HuH-7.5 (cell line): ENCODE measurements around the gene TUBGCP6.
A peak's percentile ranks its signal among the peaks of the same experiment; 100 is the strongest.

Experiments used
- DNase-seq: peaks from one replicate; pipeline ENCODE4 v3.0.0; 2011; ENCODE audit warnings: low spot score

Gene TUBGCP6

DNA sequence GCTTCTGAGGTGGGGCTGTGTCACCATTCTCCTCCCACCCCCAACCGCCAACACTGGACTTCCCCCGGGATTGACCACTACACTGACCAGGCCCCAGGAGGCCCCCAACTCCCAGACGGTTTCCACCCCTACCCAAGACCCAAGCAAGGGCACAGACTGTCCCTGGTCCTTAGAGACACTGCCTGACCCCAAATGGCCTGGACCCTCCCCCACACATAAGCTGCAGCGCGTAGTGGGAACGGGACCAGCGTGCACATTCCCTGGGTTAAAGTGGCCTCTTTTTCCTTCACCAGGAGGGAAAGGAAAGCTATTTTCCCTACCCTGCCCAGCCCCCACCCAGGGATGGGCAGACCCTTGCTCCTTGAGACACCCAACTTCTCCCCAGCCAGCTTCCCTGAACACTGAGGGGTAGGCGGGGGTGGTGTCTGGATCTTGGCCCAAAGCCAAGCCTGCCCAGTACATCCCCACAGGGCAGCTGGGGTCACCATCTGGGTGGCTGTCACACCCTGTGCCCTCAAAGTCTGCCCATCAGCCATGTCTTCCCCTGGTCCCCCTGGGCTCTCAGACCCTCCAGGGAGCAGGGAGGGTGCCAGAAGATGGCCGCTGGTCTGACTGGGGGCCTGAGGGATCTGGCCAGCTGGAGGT is 18.3 kb upstream of the TUBGCP6 start:
- no peak for DNase-seq

DNA sequence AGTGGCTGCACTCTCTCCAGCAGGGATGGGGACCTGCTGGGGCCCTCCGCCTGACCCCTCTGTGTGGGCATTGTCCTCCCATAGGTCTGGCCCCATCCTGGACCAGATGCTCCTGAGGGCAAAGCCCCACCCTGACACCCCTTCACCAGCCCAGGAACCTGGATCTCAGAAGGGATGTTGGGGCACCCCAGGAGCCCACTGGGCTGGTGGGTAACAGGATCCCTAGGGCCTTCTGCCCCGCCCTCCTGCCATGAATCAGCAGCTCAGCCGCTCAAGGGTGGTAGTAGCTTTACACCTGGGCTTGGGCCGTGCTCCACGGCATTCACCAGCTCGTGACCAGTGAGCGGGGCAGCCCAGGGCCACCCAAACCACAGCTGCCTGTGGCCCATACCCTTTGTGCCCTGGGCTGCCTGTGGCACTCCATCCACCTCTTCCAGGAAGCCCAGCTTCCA is 17.7 kb upstream of the TUBGCP6 start:
- peak; percentile 67 for DNase-seq

DNA sequence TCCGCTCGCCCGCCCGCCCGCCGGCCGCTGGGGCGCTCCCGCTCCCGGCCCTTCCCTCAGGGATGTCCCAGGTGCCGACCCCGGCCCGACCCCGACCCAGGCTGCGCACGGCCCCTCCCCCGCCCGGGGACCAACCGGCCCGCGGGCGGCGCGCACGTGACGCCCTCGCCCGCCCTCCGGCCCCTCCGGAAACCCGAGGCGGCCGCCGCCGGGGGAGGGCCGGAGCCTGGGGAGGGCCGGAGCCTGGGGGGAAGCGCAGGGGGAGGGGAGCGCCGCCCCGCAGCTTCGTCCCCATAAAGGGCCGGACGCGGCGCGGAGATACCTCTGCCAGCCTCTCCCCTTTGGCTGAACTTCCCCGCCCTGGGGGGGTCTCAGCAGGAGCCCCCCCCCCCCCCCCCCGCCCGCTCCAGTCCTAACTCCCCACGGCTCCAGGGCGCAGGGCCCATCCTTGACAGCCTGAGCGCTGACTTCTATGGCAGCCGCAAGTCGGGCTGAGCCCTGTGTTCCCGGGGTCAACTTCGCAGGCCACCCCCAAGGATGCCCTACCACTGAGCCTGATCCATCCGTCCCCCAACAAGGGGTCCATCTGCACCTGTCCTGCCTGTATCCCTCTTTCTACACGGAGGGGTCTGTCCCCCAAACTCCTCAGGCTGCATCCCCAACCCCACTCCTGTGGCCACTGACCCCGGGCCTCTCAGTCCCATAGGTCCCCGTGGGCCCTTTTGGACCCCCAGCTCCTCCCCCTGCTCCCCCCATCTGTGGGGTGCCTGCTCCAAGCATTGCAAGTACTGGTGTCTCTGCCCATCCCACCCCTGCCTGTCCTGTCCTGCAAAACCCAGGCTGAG is 17.0 kb upstream of the TUBGCP6 start, which contains the start of gene MAPK12:
MAPK12 (minus strand) TSS at position 69 of the 845 bp plus-strand sequence. CDS start 174 bp downstream, outside the sequence.
- DNase-seq, result peak; percentile 96

DNA sequence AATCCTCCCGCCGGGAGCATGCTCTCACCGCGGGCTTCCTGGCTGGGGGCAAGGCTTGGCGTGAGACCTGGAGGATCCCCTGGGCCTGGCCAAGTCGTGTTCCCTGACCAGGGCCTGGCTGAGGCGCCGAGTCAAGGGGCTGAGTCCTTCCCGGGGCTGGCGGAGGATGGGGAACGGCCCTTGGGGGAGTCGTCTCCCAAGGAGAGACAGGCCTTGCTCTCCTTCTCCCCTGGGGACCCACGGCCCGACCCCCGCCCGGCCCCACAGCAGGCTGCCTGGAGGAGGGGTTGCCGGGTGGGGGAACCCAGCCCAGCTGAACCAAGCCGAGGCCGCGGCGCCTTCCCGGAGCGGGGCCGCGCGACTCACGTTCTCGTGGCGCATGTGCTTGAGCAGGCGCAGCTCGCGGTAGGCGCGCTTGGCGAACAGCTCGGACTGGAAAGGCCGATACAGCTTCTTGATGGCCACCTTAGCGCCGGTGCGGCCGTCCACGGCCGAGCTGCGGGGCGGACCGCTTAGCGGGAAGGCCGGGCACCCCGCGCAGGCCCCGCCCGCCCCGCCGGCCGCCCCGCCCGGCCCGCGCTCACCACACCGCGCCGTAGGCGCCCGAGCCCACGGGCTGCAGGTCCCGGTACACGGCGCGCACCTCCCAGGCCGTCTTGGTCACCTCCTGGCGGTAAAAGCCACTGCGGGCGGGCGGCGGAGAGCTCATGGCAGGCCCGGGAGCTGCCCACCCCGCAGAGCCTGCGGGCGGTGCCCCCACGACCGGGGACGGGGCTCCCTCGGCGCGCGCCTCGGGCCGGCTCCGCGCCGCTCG is 16.2 kb upstream of the TUBGCP6 start:
- DNase-seq, result peak; percentile 83

DNA sequence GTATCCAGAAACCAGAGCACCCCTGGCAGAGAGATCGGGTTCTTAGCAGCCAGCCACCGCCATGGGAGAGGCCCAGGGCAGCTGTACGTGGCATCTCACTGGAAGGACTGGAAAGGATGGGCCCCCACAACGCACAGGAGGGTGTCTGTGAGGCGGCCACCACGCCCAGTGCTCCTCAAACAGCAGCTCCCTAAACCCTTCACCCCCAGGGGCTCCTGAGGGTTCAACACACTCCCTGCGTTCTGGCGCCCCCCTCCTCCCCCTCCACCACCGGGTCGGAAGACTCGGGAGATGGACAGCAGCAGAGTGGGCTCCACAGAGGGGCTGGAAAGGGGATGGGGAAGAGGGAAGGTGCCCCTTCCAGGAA is 15.6 kb upstream of the TUBGCP6 start:
- DNase-seq, result no peak

DNA sequence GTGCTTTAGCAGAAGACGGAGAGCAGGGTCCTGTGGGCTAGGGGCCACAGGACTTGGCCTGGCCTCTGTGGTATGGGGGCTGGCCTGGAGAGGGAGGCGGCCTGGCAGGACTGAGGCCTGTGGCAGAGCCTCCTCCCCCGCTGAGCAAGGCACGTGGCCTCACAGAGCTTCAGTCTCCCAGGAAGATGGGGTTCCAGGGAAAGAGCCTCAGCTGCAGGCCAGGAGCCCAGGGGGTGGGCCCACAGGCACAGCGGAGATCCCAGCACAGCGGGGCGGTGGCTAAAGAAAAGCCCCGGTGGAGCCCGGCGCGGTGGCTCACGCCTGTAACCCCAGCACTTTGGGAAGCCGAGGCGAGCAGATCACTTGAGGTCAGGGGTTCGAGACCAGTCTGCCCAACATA is 14.5 kb upstream of the TUBGCP6 start:
- DNase-seq, result no peak

DNA sequence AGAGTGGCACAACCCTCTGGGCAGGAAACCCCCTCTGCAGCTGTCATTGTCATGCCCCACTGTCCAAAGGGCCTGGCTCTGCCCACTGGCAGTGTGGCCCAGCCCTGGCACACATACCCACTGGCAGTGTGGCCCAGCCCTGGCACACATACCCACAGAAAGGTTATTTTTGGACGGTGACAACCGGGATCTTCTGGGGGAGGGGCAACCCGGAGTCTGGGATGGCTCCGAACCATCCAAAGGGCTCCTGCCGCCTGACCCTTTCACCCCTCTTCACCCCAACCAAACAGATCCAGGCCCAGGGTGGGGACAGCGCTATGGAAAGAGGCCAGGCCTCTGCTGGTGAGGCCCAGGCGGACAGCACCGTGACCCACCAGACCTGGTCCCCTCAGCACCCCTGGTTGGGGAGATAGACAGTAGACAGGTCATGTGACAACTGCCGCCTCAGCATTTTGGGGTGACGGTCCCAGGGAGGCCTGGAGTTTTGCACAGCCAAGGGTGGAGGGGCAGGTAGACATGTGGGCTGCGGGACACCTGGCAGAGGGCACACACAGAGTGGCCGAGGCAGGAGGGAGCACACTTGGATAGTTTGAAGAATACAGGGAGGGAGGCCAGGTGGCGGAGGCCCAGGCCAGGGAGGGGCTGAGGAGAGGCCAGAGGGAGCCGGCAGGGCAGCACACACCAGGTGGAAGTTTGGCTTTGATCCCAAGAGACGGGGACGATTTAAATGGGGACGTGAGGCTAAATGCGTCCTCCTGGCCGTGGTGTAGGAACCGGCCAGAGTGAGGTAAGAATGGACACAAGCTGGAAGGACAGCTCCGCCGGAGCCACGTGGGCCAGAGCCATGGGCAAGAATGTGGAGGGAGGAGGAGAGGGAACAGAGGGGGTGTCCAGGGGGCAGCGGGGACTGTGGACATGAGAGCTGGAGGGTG is 13.8 kb upstream of the TUBGCP6 start:
- DNase-seq, result no peak

DNA sequence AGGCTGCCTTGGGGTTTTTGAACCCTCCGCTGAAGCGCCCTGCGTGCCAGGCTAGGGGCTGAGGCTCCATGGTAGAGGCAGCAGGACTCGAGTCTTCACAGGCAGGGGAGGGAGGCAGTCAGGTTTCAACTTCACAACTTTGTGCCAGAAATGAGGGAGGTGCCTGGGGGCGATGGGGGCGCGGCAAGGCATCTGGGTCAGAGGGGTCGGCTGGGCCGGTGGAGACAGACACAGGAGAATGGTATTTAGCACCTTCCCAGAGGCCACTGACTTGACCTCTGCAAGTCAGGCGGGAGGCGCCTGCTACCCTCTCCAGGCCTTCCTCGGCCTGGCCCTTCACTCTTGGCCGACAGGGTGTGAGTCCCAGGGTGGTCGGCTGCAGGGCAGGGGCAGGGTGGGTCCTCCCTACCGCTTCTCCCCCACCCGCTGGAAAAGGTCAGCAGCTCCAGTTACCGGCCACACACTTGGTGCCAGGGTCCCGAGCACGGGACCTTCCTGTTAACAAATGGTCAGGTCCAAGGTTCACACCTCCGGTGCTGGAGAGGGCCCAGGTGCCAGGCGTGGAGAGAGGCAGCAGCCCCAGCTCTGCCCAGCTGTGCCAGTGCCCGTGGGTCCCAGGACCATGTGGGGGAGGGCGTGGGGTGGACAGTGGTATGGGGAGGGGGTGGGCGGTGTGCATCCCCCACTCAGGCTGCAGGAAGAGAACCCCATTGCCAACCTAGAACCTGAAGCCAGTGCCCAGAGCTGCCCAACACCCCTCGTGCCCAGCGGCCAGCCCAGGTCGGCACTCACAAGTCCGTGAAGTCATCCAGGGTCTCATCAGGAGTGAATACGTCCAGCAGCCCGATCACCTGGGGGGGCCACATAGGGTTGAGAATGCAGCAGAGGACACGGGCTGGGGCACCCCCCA is 12.9 kb upstream of the TUBGCP6 start:
- no peak for DNase-seq

DNA sequence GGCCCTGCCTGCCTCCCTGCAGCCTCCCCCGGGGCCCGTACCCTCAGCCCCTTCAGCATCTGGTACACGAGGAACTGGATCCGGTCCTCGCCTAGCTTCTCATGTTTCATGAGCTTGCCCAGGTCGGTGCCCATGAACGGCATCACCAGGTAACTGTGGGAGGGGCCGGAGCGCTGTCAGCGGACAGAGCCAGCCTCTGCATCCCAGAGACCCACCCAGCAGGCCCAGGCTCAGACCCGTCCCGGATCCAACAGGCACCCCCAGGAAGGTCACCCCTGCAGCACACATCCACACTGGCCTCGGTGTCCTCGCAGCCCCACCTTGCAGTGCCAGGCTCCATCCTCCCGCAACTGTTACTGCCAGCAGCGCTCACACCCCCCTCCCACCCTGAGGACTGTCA is 12.2 kb upstream of the TUBGCP6 start:
- DNase-seq, result no peak

DNA sequence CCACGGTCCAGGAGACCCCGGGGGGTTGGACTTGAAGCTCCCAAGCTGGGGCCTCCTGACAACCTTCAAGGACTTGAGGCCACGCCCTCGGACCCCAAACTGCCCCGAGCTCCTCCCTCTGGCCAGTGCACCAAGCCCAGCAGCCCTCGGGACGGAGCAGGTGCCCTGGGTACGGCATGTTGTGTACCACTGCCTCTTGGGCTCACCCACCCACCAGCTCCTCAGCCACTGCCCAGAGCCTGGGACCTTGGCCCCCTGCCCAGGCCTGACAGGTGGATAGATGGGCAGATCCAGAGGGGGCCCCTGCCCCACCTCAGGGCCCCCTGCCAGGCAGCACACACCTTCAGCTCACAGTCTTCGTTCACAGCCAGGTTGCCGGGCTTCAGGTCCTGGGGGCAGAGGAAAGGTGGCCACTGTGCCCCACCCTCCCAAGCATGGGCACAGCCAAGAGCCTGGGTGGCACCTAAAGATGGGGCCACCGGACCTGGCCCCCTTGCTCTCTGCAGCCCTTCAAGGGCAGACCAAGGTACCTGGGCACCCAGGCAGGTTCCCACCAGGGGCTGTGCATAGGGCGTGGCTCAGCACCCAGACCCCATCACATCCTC is 11.5 kb upstream of the TUBGCP6 start:
- DNase-seq, result no peak

DNA sequence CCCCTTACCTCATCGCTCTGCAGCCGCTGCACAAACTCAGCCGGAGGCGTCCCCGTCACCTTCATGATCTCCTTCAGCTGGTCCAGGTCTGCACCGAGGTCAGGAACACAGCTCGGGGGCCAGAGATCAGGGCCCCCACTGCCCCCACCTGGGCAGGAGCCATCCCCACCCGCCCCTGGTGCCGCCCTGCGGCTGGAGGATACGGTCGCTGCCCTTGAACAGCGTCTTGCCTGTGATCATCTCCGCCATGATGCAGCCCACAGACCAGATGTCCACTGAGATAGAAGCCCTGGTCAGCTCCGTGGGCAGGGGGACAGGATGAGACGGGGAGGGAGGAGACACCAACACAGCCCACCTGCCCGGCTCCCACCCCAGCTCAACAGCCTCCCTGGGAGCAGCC is 10.8 kb upstream of the TUBGCP6 start:
- no peak for DNase-seq

DNA sequence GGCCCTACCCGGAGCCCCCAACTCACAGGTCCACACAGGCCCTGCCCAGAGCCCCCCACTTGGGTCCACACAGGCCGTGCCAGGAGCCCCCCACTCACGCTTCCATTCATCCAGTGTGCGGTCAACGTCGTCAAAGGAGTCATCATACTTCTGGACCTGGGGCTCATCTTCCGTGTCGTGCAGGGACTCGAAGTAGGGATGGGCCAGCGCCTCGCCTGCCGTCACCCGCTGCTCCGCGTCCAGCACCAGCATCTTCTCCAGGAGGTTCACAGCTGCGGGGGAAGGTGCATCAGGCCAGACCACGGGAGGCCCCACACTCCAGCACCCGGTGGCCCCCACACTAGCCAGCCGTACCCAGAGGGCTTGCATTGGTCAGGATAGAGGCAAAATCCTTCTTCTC is 10.3 kb upstream of the TUBGCP6 start:
- DNase-seq, result no peak

DNA sequence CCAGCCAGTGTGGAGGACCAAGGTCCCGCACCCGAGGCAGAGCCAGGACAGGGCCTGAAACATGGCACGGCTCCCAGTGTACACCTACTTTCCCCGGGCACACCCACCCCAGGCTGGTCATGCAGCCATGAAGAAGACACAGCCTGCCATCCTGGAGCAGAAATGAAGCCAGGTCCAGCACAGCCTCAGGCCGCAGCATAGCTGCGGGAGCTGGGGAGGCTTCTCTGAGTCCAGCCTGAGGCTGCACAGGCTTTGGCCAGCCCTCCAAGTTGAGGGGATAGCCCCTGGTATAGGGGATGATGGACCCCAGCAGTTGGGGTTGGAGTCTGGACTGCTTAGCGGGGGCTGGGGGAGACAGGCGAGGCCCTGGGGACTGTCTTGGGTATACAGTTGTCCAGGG is 9.1 kb upstream of the TUBGCP6 start:
- DNase-seq, result no peak

DNA sequence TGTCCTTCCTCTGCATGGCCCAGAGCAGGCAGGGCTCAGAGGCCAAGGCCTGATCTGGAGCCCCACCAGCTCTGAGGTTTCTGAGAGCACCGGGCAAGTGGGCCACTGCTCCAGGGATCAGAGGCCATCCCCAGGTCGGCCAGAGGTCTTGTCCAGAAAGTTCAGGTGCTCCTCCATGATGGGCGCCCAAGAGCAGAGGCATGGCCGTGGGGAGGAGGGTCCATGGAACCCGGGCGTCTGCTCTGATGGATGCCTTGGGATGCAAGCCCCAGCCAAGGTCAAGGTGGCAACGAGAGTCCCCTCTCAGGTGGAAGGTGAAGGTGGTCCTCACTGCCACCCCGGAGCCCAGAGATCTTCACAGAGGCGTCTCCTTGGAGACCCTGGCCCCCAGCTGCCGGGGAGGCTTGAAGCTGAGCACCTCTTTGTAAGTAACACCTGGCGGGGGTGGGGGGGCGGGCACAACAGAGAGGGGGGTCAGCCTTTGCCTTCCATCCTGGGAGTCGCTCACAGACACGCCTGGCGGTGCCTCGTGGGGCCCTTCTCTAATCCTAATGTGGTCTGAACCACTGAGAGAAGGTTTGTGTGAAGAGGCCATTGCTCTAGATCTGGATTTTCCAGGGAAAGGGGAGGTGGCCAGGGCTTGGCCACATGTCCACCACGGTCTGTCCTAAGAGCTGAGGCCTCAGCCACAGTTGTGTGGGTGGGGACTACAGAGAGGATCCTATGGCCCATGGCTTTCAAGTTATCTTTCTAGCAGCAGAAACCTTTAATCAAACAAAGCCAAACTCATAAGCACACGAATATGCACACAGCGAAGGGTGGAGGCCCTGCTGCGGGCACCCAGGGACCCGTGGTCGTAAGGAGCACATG is 8.5 kb upstream of the TUBGCP6 start:
- DNase-seq, result no peak

DNA sequence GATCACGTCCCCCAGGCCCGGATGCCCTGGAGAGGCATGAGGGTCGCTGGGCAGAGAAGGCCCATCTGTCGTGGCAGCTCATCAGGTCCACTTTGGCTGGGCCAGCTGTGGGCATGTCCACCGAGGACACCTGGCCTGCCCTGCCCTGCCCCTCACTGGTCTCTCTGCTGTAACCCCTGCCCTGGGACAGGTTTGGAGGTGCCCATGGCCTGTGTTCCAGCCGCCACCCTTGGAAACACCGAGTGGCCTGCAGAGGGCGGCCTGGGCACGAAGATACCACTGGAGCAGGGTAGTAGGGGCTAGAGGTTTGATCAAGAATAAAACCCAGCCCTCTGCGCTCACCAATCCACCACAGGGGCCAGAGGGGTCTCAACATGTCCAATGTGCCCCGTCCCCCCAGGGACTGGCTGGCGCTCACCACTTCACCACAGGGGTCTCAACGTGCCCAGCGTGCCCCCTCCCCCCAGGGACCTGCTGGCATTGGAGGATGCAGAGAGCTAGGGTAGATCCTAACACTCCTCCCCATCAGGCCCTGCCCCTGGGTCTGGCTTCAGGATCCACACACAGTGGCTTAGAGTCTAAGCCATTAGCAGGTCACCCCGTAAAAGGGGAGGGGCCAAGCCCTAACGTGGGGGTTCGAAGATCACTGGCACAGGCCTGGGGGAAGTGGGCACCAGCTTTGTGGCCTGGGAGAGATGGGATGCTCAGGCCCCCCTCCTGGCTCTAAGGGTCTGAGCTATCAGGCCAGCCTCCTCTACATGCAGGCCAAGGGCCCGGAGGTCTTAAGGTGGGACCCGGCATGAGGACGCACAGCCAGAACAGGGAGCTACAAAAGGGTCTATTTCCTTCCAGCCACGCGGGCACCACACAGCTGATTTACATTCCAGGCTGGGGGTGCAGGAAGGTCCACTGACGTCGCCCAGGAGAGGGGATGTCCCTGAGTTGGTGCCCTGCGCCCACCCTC is 7.5 kb upstream of the TUBGCP6 start:
- DNase-seq, result peak; percentile 84

DNA sequence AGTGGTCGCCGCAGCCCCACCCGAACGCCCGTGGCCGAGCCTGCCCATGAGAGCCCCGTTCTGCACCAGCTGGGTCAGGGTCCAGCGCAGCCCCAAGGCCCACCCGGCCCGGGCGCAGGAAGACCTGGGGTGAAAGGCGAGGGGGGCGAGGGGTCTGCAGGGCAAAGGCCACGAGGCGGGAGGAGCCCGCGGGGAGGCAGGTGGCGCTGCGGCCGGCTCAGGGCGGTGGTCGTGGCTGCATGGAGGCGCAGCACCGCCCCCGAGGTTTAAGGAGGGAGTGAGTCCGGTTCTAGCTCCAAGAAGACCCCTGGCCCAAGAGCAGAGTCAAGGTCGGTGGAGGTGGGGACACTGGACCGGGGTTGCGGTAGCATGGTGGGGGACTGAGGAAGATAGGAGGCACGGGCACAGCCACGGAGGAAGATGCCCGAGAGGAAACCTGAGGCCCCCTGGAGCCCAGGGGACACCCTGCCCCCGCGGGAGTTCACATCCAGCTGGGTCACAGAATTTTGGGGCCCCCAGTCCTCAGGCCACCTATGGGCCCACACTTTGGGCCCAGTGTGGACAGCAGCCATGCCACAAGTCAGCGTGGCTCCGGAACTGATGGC is 6.8 kb upstream of the TUBGCP6 start:
- DNase-seq, result no peak
